Spleen (tissue), 7 donors: Measurements from ENCODE around the gene ZNF831.

Experiments
- POLR2A ChIP-seq, 3 donors: fragments of 450-650 bp; IDR thresholded peaks; one replicate each; pipeline ENCODE4 v1.5.1; 2017; ENCODE audit warnings: antibody characterized with exemption in 3 of 3, mild to moderate bottlenecking in 1 of 3
- POLR2AphosphoS5 ChIP-seq, 3 donors: sonication (generic); formaldehyde crosslinking; IDR thresholded peaks; one replicate each; pipeline ENCODE4 v1.5.1; 2017; ENCODE audit warnings: antibody characterized with exemption in 3 of 3
- TF ChIP-seq, protein P1 (sequence below), 11 experiments: fragments of 200-600 bp in 7 of 11; fragments of 450-650 bp in 4 of 11; sonication (generic) in 4 of 11; IDR thresholded peaks in 8 of 11; conservative IDR thresholded peaks in 3 of 11; 1 replicate in 7 of 11; 2 replicates in 4 of 11; pipeline versions ENCODE4 v1.4.0 to v1.8.0; 2016 to 2021; ENCODE audit warnings: antibody characterized with exemption in 11 of 11, inconsistent platforms in 4 of 11, mild to moderate bottlenecking in 1 of 11
- donor health status: DM: no; HTN: no; CAD: no; lungs with moderate emphysema.
- donor health status: DM: no; HTN: no; CAD: no.
- donor health status: DM: no; HTN: no; CAD: no.

DNA sequence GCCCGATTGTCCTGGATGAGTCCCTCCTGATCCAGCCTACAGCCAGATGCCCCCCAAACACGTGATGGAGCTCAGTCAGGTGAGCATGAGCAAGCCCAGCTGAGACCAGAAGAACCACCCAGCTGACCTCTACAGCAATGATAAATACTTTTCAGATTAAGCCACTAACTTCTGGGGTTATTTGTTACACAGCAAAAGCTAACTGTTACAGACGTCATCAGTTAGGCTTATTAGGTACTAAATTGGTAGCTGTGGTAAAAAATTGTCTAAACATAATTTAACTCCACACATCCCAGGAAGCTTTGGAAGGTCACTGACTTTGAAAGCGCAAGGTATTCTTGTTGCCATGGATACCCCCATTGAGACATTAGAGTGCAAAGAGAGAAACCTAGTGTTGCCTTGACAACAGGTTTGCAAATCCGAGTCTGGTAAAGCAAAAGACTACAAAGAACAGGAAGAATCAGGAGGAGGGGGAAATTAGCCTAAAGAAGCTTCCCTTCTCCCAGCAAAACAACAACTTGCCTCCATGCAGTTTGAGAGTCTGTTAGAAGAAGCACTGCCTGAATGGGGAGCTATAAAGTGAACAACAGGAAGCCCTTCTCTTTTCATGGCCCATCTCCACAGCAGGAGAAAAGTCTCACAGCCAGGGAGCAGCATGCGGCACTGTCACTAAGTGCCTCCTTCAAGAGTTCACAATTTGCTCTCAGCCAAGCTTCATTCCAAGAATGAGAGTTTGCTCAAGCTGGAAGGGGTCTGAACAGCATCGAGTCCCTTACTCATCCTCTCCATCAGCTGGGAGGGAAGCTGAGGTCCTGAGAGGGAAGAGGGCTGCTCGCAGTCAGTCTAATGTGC, 41.7 kb upstream of the ZNF831 start:
- no peak for TF ChIP-seq POLR2AphosphoS5 (IDR thresholded peaks at IDR 0.05)
- TF ChIP-seq, protein P1, sequence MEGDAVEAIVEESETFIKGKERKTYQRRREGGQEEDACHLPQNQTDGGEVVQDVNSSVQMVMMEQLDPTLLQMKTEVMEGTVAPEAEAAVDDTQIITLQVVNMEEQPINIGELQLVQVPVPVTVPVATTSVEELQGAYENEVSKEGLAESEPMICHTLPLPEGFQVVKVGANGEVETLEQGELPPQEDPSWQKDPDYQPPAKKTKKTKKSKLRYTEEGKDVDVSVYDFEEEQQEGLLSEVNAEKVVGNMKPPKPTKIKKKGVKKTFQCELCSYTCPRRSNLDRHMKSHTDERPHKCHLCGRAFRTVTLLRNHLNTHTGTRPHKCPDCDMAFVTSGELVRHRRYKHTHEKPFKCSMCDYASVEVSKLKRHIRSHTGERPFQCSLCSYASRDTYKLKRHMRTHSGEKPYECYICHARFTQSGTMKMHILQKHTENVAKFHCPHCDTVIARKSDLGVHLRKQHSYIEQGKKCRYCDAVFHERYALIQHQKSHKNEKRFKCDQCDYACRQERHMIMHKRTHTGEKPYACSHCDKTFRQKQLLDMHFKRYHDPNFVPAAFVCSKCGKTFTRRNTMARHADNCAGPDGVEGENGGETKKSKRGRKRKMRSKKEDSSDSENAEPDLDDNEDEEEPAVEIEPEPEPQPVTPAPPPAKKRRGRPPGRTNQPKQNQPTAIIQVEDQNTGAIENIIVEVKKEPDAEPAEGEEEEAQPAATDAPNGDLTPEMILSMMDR (IDR thresholded peaks at IDR 0.05 in 8 of 11, conservative IDR thresholded peaks at IDR 0.05 in 3 of 11) = no peak
- TF ChIP-seq POLR2A (IDR thresholded peaks at IDR 0.05) = no peak
